IMR-90 (cell line): ENCODE measurements around the gene CLEC7A. TPM values are rescaled to one million over a fixed set of nuclear protein-coding genes. Genes with fewer than 3 reads are reported as not detected.

Experiments used
- ATAC-seq: fragments of 200-7000 bp; cut with Tn5 transposase; 2 replicates; pipeline ENCODE4 v1.9.1; 2020; ENCODE audit warnings: low read depth, mild to moderate bottlenecking, moderate library complexity
- BruUV-seq: library from RNA; stranded (reverse); fragments of 400-500 nt; replicated peaks from 2 replicates; lab custom pipeline; 2021; lab: Mats Ljungman, UMichigan
- CTCF ChIA-PET: fragments of 300-600 bp; formaldehyde crosslinking; extraction: SDS; loops from one replicate; lab custom pipeline; 2021; ENCODE audit warnings: antibody characterized with exemption; lab: Yijun Ruan, JAX
- POLR2A ChIA-PET: fragments of 300-600 bp; sonication (Branson Sonifier 250); formaldehyde crosslinking; loops from one replicate; lab custom pipeline; 2022; ENCODE audit warnings: antibody characterized with exemption; ENCODE audit not compliant: unreplicated experiment; lab: Charles Lee
- DNase-seq: peaks from one replicate; pipeline ENCODE4 v3.0.0; 2013
- H2AFZ ChIP-seq: replicated peaks from 2 replicates; pipeline ENCODE3; 2013; ENCODE audit warnings: low read length, mild to moderate bottlenecking; ENCODE audit not compliant: poor library complexity
- H2AK5ac ChIP-seq: 2 replicates; pipeline ENCODE4 v1.6.1; 2013; ENCODE audit warnings: low read depth, low read length, inconsistent platforms
- H2AK9ac ChIP-seq: replicated peaks from 2 replicates; pipeline ENCODE3; 2013; ENCODE audit warnings: mild to moderate bottlenecking, low read depth, low read length, moderate library complexity; ENCODE audit not compliant: poor library complexity
- H2BK120ac ChIP-seq: 2 replicates; pipeline ENCODE4 v1.6.1; 2013; ENCODE audit warnings: low read depth, low read length, inconsistent platforms
- H2BK15ac ChIP-seq: 3 replicates; pipeline ENCODE4 v1.6.1; 2013; ENCODE audit warnings: low read depth, low read length, inconsistent platforms
- H2BK20ac ChIP-seq: 2 replicates; pipeline ENCODE4 v1.6.1; 2013; ENCODE audit warnings: low read depth, mild to moderate bottlenecking, inconsistent platforms, low read length, moderate library complexity
- H2BK5ac ChIP-seq: 2 replicates; pipeline ENCODE4 v1.6.1; 2013; ENCODE audit warnings: mild to moderate bottlenecking, low read depth, low read length, inconsistent platforms; ENCODE audit not compliant: poor library complexity, severe bottlenecking
- H3K14ac ChIP-seq: replicated peaks from 2 replicates; pipeline ENCODE4 v1.6.1; 2013; ENCODE audit warnings: low read depth, low read length, inconsistent platforms
- H3K18ac ChIP-seq: 2 replicates; pipeline ENCODE4 v1.6.1; 2013; ENCODE audit warnings: low read depth, low read length, control low read depth
- H3K23ac ChIP-seq: 2 replicates; pipeline ENCODE4 v1.6.1; 2013; ENCODE audit warnings: low read depth, low read length, inconsistent platforms
- H3K27ac ChIP-seq: 2 replicates; pipeline ENCODE4 v1.5.1; 2013; ENCODE audit warnings: mild to moderate bottlenecking, control low read depth, low read length; ENCODE audit not compliant: insufficient read depth
- H3K27me3 ChIP-seq: 2 replicates; pipeline ENCODE4 v1.6.1; 2013; ENCODE audit warnings: low read length; ENCODE audit not compliant: control insufficient read depth, insufficient read depth
- H3K36me3 ChIP-seq: 2 replicates; pipeline ENCODE4 v1.6.1; 2013; ENCODE audit warnings: low read length, mixed read lengths; ENCODE audit not compliant: control insufficient read depth, insufficient read depth
- H3K4ac ChIP-seq: 2 replicates; pipeline ENCODE4 v1.6.1; 2013; ENCODE audit warnings: low read depth, low read length, inconsistent platforms
- H3K4me1 ChIP-seq: 2 replicates; pipeline ENCODE4 v1.6.1; 2013; ENCODE audit warnings: low read length, mixed read lengths; ENCODE audit not compliant: control insufficient read depth, insufficient read depth
- H3K4me2 ChIP-seq: 2 replicates; pipeline ENCODE4 v1.6.1; 2013; ENCODE audit warnings: low read depth, mild to moderate bottlenecking, control low read depth, low read length, moderate library complexity
- H3K4me3 ChIP-seq: 2 replicates; pipeline ENCODE4 v1.5.1; 2013; ENCODE audit warnings: low read depth, mild to moderate bottlenecking, control low read depth, low read length, moderate library complexity; ENCODE audit not compliant: insufficient read depth
- H3K56ac ChIP-seq: 2 replicates; pipeline ENCODE4 v1.6.1; 2013; ENCODE audit warnings: low read length, inconsistent platforms; ENCODE audit not compliant: insufficient read depth; ENCODE audit errors: extremely low read depth
- H3K79me1 ChIP-seq, 2 experiments: 2 replicates each; pipeline ENCODE4 v1.6.1; 2013; ENCODE audit warnings: low read length in 2 of 2, inconsistent platforms in 1 of 2, low read depth in 1 of 2
- H3K9ac ChIP-seq: 2 replicates; pipeline ENCODE4 v1.6.1; 2013; ENCODE audit warnings: low read depth, low read length, control low read depth
- H3K9me1 ChIP-seq: 2 replicates; pipeline ENCODE4 v1.6.1; 2013; ENCODE audit warnings: low read length, inconsistent platforms; ENCODE audit not compliant: insufficient read depth
- H3K9me3 ChIP-seq: 2 replicates; pipeline ENCODE4 v1.6.1; 2013; ENCODE audit warnings: low read length; ENCODE audit not compliant: control insufficient read depth, insufficient read depth
- H4K20me1 ChIP-seq: 2 replicates; pipeline ENCODE4 v1.6.1; 2013; ENCODE audit warnings: low read length, inconsistent platforms; ENCODE audit not compliant: insufficient read depth
- H4K5ac ChIP-seq: 2 replicates; pipeline ENCODE4 v1.6.1; 2013; ENCODE audit warnings: mild to moderate bottlenecking, low read depth, low read length, control low read depth
- H4K8ac ChIP-seq, 2 experiments: 2 replicates each; pipeline ENCODE4 v1.6.1; 2013; ENCODE audit warnings: low read depth in 2 of 2, low read length in 2 of 2, control low read depth in 1 of 2, inconsistent platforms in 1 of 2
- H4K91ac ChIP-seq: 2 replicates; pipeline ENCODE4 v1.6.1; 2013; ENCODE audit warnings: low read depth, low read length, inconsistent platforms; ENCODE audit not compliant: insufficient read depth
- BHLHE40 ChIP-seq: fragments of 150-350 bp; IDR thresholded peaks from 2 replicates; pipeline ENCODE4 v1.6.1; 2016; ENCODE audit warnings: mild to moderate bottlenecking, low read depth, low read length
- CEBPB ChIP-seq: IDR thresholded peaks from 2 replicates; pipeline ENCODE4 v1.6.1; 2012; ENCODE audit warnings: low read depth, low read length, improper control_type of control experiment
- CHD1 ChIP-seq: IDR thresholded peaks from 2 replicates; pipeline ENCODE4 v1.6.1; 2012; ENCODE audit warnings: low read depth, low read length, improper control_type of control experiment
- FOS ChIP-seq: fragments of 150-350 bp; IDR thresholded peaks from 2 replicates; pipeline ENCODE4 v1.6.1; 2016; ENCODE audit warnings: low read depth, low read length
- MAFK ChIP-seq: IDR thresholded peaks from 2 replicates; pipeline ENCODE4 v1.6.1; 2012; ENCODE audit warnings: low read depth, low read length, improper control_type of control experiment
- MAZ ChIP-seq: IDR thresholded peaks from 2 replicates; pipeline ENCODE4 v1.6.1; 2012; ENCODE audit warnings: low read depth, mild to moderate bottlenecking, low read length, improper control_type of control experiment, moderate library complexity, borderline replicate concordance
- MXI1 ChIP-seq: IDR thresholded peaks from 2 replicates; pipeline ENCODE4 v1.6.1; 2012; ENCODE audit warnings: low read depth, mild to moderate bottlenecking, low read length, moderate library complexity, borderline replicate concordance
- NFE2L2 ChIP-seq: fragments of 150-350 bp; IDR thresholded peaks from 2 replicates; pipeline ENCODE4 v1.6.1; 2016; ENCODE audit warnings: low read depth, mild to moderate bottlenecking, low read length
- POLR2A ChIP-seq: IDR thresholded peaks from 2 replicates; pipeline ENCODE4 v1.6.1; 2012; ENCODE audit warnings: mild to moderate bottlenecking, low read depth, low read length
- RAD21 ChIP-seq: IDR thresholded peaks from 2 replicates; pipeline ENCODE4 v1.6.1; 2012; ENCODE audit warnings: low read length, improper control_type of control experiment
- RCOR1 ChIP-seq: IDR thresholded peaks from 2 replicates; pipeline ENCODE4 v1.6.1; 2012; ENCODE audit warnings: mild to moderate bottlenecking, low read length, improper control_type of control experiment; ENCODE audit not compliant: insufficient replicate concordance
- RFX5 ChIP-seq: IDR thresholded peaks from 2 replicates; pipeline ENCODE4 v1.8.0; 2012; ENCODE audit warnings: low read depth, mild to moderate bottlenecking, low read length, moderate library complexity
- SMC3 ChIP-seq: fragments of 150-350 bp; IDR thresholded peaks from 2 replicates; pipeline ENCODE4 v1.6.1; 2016; ENCODE audit warnings: low read depth, mild to moderate bottlenecking, antibody characterized with exemption, low read length, moderate library complexity
- WGBS, 2 experiments: methylation state at CpG; one replicate each; pipeline versions ENCODE4 v1.1.5 to v1.1.7; 2013; ENCODE audit warnings: missing lambda C conversion rate in 2 of 2; ENCODE audit not compliant: insufficient read length in 1 of 2; ENCODE audit errors: extremely low coverage in 2 of 2; 5-methylcytosine and 5-hydroxymethylcytosine counted together
- dilution Hi-C: fragments of 300-500 bp; cut with HindIII; formaldehyde crosslinking; loops from one replicate; pipeline ENCODE4 v1.14.3; 2018; ENCODE audit warnings: low sequenced_read_pairs; ENCODE audit not compliant: unreplicated experiment
- in situ Hi-C: fragments of 300-500 bp; cut with MboI; formaldehyde crosslinking; loops from 3 replicates; pipeline ENCODE4 v1.14.3; 2019; ENCODE audit warnings: low sequenced_read_pairs, inconsistent platforms, mixed read lengths
- intact Hi-C: fragments of 100-400 bp; cut with micrococcal nuclease; formaldehyde crosslinking; loops from 2 replicates; pipeline ENCODE4 v1.10.0; 2022
- polyA plus RNA-seq, 3 experiments: library from polyadenylated mRNA; depleted of rRNA; stranded (reverse); fragments of >200 nt; gene quantifications; 2 replicates each; pipeline ENCODE4 v1.2.3, GENCODE V29; 2012; ENCODE audit warnings: low replicate concordance in 1 of 3
- total RNA-seq: library from RNA; depleted of rRNA; stranded (reverse); fragments of >200 nt; gene quantifications from 2 replicates; pipeline ENCODE4 v1.2.3, GENCODE V29; 2012
- TF ChIP-seq, protein P1 (sequence below): fragments of 150-350 bp; IDR thresholded peaks from 2 replicates; pipeline ENCODE4 v1.6.1; 2016; ENCODE audit warnings: low read depth, mild to moderate bottlenecking, low read length, moderate library complexity, borderline replicate concordance
- TF ChIP-seq, protein P2 (sequence below): fragments of 150-350 bp; IDR thresholded peaks from 2 replicates; pipeline ENCODE4 v1.6.1; 2017; ENCODE audit warnings: mild to moderate bottlenecking, antibody characterized with exemption, low read length, low read depth
- TF ChIP-seq, protein P3 (sequence below): conservative IDR thresholded peaks from 2 replicates; pipeline ENCODE4 v1.5.1; 2012; ENCODE audit warnings: mild to moderate bottlenecking, low read depth, low read length, improper control_type of control experiment

The CLEC7A gene
- total and polyA plus RNA-seq, 2 of the 4 experiments (the other 2 are of a cell fraction) = not detected

GRCh38 chr12:10131111-10131690, 1.2 kb upstream of the CLEC7A start:
- TF ChIP-seq NFE2L2 (no peak), MXI1 (no peak), CEBPB (no peak), BHLHE40 (no peak), MAZ (no peak), MAFK (no peak), SMC3 (no peak), RAD21 (no peak), RFX5 (no peak), CHD1 (no peak), RCOR1 (no peak), POLR2A (no peak), FOS (no peak)
- TF ChIP-seq, protein P1, sequence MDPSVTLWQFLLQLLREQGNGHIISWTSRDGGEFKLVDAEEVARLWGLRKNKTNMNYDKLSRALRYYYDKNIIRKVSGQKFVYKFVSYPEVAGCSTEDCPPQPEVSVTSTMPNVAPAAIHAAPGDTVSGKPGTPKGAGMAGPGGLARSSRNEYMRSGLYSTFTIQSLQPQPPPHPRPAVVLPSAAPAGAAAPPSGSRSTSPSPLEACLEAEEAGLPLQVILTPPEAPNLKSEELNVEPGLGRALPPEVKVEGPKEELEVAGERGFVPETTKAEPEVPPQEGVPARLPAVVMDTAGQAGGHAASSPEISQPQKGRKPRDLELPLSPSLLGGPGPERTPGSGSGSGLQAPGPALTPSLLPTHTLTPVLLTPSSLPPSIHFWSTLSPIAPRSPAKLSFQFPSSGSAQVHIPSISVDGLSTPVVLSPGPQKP = no peak
- TF ChIP-seq, protein P2, sequence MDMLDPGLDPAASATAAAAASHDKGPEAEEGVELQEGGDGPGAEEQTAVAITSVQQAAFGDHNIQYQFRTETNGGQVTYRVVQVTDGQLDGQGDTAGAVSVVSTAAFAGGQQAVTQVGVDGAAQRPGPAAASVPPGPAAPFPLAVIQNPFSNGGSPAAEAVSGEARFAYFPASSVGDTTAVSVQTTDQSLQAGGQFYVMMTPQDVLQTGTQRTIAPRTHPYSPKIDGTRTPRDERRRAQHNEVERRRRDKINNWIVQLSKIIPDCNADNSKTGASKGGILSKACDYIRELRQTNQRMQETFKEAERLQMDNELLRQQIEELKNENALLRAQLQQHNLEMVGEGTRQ = no peak
- TF ChIP-seq, protein P3, sequence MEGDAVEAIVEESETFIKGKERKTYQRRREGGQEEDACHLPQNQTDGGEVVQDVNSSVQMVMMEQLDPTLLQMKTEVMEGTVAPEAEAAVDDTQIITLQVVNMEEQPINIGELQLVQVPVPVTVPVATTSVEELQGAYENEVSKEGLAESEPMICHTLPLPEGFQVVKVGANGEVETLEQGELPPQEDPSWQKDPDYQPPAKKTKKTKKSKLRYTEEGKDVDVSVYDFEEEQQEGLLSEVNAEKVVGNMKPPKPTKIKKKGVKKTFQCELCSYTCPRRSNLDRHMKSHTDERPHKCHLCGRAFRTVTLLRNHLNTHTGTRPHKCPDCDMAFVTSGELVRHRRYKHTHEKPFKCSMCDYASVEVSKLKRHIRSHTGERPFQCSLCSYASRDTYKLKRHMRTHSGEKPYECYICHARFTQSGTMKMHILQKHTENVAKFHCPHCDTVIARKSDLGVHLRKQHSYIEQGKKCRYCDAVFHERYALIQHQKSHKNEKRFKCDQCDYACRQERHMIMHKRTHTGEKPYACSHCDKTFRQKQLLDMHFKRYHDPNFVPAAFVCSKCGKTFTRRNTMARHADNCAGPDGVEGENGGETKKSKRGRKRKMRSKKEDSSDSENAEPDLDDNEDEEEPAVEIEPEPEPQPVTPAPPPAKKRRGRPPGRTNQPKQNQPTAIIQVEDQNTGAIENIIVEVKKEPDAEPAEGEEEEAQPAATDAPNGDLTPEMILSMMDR = no peak
- intact Hi-C loops (loop anchor here (2.0 kb wide), 1 partner anchor 18 kb away; no protein-coding TSS in a partner anchor), dilution Hi-C loops (no loop called here), in situ Hi-C loops (no loop called here)
- Histone ChIP-seq H3K27me3 (peaks cover 5% of the 10 kb centered on the region; the same call in 1 of the 2 replicates), H4K20me1 (no peaks in the 10 kb centered on the region), H2BK120ac (no peak overlapping the region), H3K9me1 (no peaks in the 10 kb centered on the region), H3K36me3 (no peaks in the 10 kb centered on the region), H3K9me3 (no peaks in the 10 kb centered on the region), H2AFZ (no peak overlapping the region), H3K14ac (no peak overlapping the region), H3K4me3 (no peak overlapping the region), H2BK15ac (no peak overlapping the region), H3K79me1 (no peaks in the 10 kb centered on the region), H3K23ac (no peak overlapping the region), H3K4ac (no peak overlapping the region), H4K8ac (no peak overlapping the region), H3K9ac (no peak overlapping the region), H2BK20ac (0 out of 2 replicates have a peak overlapping the region, but pooled peaks have one; percentile 53), H2AK5ac (no peak overlapping the region), H3K4me1 (no peaks in the 10 kb centered on the region), H2BK5ac (no peak overlapping the region), H4K5ac (no peak overlapping the region), H3K18ac (no peak overlapping the region), H3K4me2 (no peak overlapping the region), H4K91ac (no peak overlapping the region), H3K56ac (0 out of 2 replicates have a peak overlapping the region, but pooled peaks have one; percentile 17), H2AK9ac (no peak overlapping the region), H3K27ac (no peak overlapping the region)
- CTCF ChIA-PET = interaction anchor here (0.8 kb wide), 1 partner anchor 93 kb away, joined by 8 read pairs; no protein-coding TSS in a partner anchor
- DNase-seq = no peak
- WGBS, 2 experiments = no CpG with 5 or more reads among the region's 2 CpGs
- BruUV-seq = no TSS peak
- POLR2A ChIA-PET = interaction anchor here (0.6 kb wide), 2 partner anchors 17 to 21 kb away, joined by 4 to 5 read pairs; no protein-coding TSS in a partner anchor
- ATAC-seq = no peak
